ENCODE results near the gene RTP2.

Gene RTP2

DNA sequence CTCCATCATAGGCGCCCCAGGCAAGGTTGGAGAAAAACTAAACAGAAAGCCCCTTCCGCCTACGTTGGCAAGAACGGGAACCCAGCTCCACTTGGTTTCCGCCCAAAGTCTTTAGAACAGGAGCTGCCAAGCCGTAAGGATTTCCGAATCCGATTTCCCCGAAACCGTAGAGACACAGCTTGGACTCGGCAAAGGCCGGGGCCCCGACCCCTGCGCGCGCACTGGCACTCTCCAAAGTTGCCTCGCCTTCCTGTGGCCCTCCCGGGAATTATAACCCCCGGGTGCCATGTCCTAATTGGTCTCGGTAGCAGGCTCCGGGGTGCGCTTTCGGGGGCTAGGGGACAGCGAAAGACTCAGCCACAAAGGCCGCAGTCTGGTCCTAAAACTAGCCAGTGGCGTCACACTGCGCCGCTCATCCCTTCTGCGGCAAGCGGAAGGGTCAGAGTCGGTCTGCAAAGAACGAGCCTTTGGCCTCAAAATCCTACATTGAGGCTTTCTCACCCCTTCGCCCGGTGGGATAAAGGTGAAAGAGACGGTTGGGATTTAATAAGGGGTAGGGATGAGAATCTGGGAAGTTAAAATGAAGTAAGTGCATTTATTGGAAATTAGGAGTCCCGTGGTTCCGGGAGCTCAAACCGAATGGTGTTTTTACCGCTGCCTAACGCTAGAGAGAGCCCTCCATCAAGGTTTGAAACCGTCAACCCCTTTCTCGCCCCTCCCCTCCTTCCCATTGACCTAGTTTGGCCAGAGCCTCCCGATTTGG, 36.2 kb upstream of the RTP2 start:
- peak; percentile 95 for DNase-seq

- DNase-seq, result no peak
Observed at GRCh38 chr3:187738071-187738330, 35.6 kb upstream of the RTP2 start.

- peak; percentile 25 for DNase-seq
Observed at GRCh38 chr3:187737368-187738070, 35.2 kb upstream of the RTP2 start.

DNA sequence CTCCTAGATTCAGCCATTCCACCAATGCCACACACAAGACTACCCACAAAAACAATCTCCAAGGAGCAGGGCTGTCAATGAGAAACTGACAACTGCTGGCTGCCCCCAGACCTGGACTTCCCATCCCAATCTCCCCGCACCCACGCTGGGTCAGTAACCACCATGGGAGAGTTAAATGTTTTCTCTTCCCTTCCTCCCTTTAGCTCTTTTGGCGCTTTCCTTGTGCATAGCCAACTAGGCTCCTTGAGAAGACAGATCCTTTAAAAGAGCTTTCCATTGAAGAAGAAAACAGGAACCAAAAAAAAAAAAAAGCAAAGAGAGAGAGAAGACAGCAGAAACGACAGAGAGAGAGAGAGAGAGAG, 34.6 kb upstream of the RTP2 start:
- no peak for DNase-seq

DNA sequence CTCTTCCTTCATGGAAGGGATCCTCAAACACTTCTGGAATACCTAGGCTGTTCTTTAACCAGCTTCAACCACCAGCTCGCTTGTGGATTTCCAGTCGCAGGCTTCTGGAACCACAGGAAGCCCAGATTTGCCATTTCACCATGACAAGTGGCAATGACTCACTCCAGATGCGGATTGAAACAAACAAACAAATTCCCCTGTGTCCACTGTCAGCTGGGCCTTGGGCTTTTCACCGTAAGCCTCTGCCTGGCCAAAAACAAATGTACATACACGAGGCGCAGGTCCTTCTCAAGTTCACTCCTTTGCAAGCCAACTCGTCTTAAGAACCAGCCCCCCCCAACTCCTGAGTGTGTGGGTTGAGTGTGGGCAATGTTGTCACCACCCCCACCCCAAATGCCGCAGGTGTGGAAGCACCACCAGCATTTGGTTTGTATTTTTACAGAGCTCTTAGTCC, 34.1 kb upstream of the RTP2 start:
- DNase-seq, result no peak

GRCh38 chr3:187735837-187736236, 33.5 kb upstream of the RTP2 start:
- DNase-seq, result no peak

DNA sequence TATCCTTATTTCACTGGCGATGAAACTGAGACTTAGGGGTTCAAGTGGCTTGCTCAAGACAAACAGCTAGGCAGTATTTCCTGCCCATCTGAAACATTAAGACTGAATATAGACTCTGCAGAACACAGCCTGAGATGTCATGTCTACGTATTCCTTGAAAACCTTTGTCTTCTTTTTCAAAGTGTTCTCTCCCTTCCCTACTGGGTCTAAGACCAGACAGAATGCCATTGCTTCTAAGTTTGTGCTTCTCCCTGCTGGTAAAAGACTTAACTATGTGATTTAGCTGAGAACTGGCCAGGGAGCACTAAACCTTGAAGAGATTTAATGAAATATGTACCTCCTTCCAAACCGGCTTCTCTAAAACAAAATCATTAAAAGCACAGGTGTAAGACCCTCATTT, 33.0 kb upstream of the RTP2 start:
- DNase-seq, result no peak

DNA sequence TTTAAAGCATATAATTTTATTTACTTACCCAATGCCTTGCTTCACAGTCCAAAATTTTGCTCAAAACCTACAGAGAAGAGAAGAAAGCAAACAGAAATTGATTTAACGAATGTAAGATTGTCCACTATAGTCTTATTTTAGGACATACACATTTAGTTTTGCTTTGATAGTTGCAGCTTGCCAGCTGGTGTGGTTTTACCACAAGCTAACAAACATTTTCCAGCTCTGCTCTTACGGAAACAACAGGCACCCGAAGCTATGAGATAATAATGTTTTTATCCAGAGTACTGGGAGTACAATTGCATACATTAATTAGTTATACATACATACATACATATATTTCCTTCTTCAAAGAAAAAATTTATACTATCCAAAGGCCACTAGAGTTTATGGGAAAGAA, 32.5 kb upstream of the RTP2 start:
- DNase-seq, result no peak

- DNase-seq, result no peak
Observed at GRCh38 chr3:187733371-187733770, 31.0 kb upstream of the RTP2 start.

GRCh38 chr3:187729598-187729997, 27.2 kb upstream of the RTP2 start:
- DNase-seq, result no peak

DNA sequence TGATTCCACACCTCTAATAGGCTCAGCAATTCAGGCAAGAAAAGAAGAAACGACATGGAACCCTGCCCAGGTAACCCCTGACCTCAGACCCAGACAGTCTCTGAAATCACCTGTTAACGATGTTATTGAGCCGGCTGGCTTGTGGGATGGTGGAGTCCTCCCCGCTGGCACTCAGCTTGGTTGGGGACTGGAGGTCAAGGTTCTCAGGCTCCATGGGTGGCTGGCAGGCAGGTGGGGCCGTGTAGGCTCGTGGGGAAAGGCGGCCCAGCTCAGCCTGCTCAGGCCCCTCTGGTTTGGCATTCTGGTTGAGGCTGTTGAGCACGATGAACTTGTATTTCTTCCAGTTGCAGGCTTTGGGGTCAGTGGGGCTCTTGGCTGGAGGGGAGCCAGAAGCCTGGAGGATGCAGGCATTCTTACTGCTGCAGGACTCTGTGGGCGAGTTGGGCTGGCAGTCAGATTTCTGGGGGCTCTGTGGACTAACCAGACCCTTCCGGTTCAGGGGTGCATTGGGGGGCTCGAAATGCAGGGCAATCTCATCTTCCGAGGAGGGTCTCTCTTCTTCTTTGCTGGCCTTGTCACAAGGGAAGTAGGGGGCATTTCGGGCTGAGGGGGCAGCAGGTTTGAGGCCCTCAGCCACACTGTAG, 26.7 kb upstream of the RTP2 start:
- no peak for DNase-seq

GRCh38 chr3:187728248-187728647, 25.9 kb upstream of the RTP2 start:
- DNase-seq, result no peak

- DNase-seq, result no peak
Observed at GRCh38 chr3:187726564-187726963, 24.2 kb upstream of the RTP2 start.

- DNase-seq, result no peak
Observed at GRCh38 chr3:187725653-187726370, 23.5 kb upstream of the RTP2 start.

GRCh38 chr3:187725224-187725623, 22.9 kb upstream of the RTP2 start:
- no peak for DNase-seq

DNA sequence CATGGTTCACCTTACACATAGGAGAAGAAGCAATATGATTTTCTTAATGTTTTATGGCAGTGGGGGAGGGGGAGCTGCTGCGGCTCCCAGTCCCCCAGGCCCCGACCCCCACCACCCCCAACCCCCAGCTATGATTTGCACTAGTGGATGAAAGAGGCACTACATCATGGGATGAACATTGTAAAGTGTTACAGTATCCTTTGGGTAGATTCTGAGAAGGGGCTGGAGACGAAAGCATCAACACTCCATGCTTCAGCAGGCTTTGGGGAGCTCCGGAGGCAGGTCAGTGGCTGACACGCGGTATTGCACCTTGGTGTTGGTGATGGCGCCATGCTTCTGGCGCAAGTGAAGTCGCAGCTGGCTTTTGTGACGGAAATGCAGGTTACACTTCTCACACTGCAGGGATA, 19.9 kb upstream of the RTP2 start:
- DNase-seq, result no peak

- no peak for DNase-seq
Observed at GRCh38 chr3:187721055-187721454, 18.7 kb upstream of the RTP2 start.

- no peak for DNase-seq
Observed at GRCh38 chr3:187720337-187720670, 17.9 kb upstream of the RTP2 start.

DNA sequence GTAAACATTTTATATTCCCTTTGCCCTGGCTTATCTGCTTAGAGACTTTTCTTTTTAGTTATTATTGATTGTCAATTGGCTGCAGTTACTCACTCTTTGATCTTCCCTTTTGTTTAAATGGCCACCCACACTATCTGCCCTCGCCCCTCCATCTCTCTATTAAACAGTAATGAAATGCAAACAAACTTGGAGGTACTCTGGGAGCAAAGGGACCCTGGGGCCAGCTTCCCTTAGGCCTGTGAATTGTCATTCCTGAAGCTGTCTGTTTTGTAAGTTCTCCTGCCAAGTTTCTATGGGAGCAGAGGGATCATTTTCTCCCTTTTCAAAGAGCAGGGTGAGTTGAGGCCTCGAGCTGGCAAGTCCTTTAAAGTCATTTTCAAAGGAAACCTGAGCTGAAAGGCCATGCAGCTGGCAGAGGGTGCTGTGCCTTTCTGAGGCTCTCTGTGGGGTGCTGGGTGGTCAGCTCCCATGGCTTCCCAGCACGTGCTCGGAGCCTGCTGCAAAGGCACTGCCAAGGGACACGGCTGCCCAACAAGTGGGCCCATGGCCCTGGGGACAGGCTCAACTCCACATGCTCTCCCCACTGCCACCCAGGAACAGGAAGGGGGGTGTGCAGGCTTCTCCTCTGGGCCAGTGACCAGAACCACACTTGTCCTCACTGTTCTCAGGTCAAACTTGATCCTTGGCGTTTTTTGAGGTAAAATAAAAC, 17.4 kb upstream of the RTP2 start:
- no peak for DNase-seq

DNA sequence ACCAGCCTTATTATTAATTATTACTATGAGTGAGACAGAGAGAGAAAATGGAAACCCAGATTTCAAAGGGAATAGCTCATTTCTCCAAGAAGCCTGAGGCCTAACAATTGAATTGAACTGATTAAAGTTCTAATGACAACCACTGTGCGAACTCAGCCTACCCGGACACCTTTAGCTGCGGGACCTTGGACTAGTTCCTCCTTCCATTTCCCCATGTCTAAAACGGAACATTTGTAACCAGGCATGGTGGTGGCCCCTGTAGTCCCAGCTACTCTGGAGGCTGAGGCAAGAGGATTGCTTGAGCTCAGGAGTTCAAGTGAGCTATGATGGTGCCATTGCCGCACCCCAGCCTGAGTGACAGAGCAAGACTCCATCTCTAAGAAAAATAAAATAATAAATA, 16.4 kb upstream of the RTP2 start:
- DNase-seq, result no peak

- DNase-seq, result no peak
Observed at GRCh38 chr3:187717572-187717971, 15.2 kb upstream of the RTP2 start.

GRCh38 chr3:187714404-187714979, 12.1 kb upstream of the RTP2 start:
- peak; percentile 86 for DNase-seq

DNA sequence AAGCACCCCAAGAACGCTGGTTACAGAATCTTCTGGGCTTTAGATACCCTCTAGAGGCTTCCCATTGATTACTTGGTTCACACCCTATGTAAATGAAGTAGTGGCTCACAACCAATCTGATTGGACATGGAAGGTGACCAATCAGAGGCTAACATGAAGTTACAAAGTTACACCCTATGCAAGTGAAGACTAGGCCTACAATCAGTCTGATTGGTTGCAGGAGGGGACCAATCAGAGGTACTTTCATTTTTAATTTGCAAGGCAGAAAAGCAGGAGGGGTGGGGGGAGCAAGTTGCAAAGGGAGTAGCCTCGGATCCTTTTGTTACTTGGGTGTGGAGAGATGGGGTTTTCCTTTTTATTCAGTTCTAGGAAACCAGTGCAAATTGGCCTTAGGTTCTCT, 11.1 kb upstream of the RTP2 start:
- DNase-seq, result peak; percentile 19
